Endothelial cell (in vitro differentiated cells): ENCODE data around the gene ANGEL2. TPM values are rescaled to one million over a fixed set of nuclear protein-coding genes. Genes with fewer than 3 reads are reported as not detected.
"Not testable (repeated sequence)": the region's sequence is repeated elsewhere in the genome, so short reads cannot be mapped to it uniquely, and the experiment has no call there.

Experiments
- DNase-seq: peaks from one replicate; pipeline ENCODE4 v3.0.0; 2021; ENCODE audit warnings: low spot score
- H3K27ac Mint-ChIP-seq: one replicate; pipeline ENCODE4 v1.8.0; 2021; ENCODE audit warnings: mixed read lengths, inconsistent platforms; ENCODE audit not compliant: unreplicated experiment
- H3K27me3 Mint-ChIP-seq: one replicate; pipeline ENCODE4 v1.8.0; 2021; ENCODE audit warnings: mild to moderate bottlenecking, moderate library complexity, mixed read lengths, inconsistent platforms; ENCODE audit not compliant: unreplicated experiment
- H3K36me3 Mint-ChIP-seq: one replicate; pipeline ENCODE4 v1.8.0; 2021; ENCODE audit warnings: mild to moderate bottlenecking, low read depth, mixed read lengths, inconsistent platforms; ENCODE audit not compliant: unreplicated experiment
- H3K4me1 Mint-ChIP-seq: one replicate; pipeline ENCODE4 v1.8.0; 2021; ENCODE audit warnings: mild to moderate bottlenecking, mixed read lengths, inconsistent platforms; ENCODE audit not compliant: unreplicated experiment
- H3K4me3 Mint-ChIP-seq: one replicate; pipeline ENCODE4 v1.8.0; 2021; ENCODE audit warnings: mild to moderate bottlenecking, mixed read lengths, inconsistent platforms; ENCODE audit not compliant: unreplicated experiment
- H3K9me3 Mint-ChIP-seq: one replicate; pipeline ENCODE4 v1.8.0; 2021; ENCODE audit warnings: mixed read lengths, inconsistent platforms; ENCODE audit not compliant: unreplicated experiment
- total RNA-seq: library from RNA; stranded (reverse); fragmentation: NEBNext Ultra II Directional; extraction: Animal tissue kit (Norgen Biotek cat#: 25700); gene quantifications from one replicate; pipeline ENCODE4 v1.2.1, GENCODE V29; 2021; ENCODE audit not compliant: unreplicated experiment
- TF ChIP-seq, protein P1 (sequence below): fragments of 200-600 bp; sonication (generic); IDR thresholded peaks from one replicate; pipeline ENCODE4 v1.5.0; 2021; ENCODE audit warnings: antibody characterized with exemption; ENCODE audit not compliant: unreplicated experiment

The ANGEL2 gene
- total RNA-seq, 1 donor from 2014 or later, result 32.4 TPM

DNA sequence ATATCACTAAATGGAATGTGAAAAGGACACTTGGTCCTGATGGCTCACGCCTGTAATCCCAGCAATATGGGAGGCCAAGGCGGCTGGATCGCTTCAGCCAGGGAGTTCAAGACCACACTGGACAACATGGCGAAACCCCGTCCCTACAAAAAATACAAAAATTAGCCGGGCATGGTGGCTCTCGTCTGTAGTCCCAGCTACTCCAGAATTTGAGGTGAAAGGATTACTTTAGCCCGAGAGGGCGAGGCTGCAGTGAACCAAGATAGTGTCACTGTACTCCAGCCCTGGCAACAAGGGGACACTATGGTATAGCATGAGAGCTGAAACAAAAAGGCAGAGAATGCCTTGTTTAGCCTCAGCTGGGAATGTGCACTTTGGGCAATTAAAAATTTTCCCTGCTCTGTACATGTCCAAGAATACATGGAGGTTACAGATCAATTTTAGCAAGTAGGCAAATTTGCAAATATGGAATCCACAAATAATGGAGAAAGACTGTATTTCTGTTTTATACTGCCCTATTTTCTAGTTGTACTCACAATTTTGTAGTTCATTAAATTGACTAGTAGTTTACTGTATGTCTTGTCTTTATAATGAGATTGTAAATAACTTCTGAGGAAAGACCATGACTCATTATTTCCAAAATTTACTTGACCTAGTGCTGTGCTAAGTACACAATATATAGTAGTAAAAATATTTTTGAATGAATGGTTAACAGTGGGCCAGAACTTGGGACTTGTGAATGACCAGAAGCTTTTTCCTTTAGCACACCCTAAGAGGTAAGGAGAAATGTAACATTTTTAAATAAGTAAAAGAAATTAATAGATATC, 2.0 kb upstream of the ANGEL2 start:
- H3K4me3 Mint-ChIP-seq, result no peak overlapping the region
- peaks cover 3% of the 10 kb centered on the region for H3K4me1 Mint-ChIP-seq

DNA sequence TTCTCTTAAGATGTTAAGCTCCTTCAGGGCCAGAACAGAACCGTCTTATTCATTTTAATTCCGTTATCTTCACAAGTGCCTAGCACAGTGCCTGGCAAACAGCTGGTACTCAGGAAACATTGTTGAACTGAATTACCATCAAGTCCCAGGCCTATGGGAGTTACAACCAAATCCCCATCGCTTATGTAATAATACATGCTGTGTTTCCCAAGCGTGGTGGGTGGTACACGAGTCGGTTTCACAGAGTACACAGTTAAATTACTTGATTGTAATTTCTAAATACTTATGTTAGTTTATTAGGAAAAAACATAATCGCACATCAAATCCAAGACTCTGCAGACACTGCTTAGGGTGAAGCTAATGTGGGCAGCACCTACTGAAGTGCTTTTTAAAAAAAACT, 1.0 kb downstream of the ANGEL2 start:
- H3K9me3 Mint-ChIP-seq, result no peaks in the 10 kb centered on the region
- peaks cover 3% of the 10 kb centered on the region for H3K4me1 Mint-ChIP-seq
- no peak for DNase-seq
- no peaks in the 10 kb centered on the region for H3K36me3 Mint-ChIP-seq
- peak overlapping the region; percentile 99 for H3K4me3 Mint-ChIP-seq
- peak overlapping the region; percentile 93 for H3K27ac Mint-ChIP-seq
- TF ChIP-seq, protein P1, sequence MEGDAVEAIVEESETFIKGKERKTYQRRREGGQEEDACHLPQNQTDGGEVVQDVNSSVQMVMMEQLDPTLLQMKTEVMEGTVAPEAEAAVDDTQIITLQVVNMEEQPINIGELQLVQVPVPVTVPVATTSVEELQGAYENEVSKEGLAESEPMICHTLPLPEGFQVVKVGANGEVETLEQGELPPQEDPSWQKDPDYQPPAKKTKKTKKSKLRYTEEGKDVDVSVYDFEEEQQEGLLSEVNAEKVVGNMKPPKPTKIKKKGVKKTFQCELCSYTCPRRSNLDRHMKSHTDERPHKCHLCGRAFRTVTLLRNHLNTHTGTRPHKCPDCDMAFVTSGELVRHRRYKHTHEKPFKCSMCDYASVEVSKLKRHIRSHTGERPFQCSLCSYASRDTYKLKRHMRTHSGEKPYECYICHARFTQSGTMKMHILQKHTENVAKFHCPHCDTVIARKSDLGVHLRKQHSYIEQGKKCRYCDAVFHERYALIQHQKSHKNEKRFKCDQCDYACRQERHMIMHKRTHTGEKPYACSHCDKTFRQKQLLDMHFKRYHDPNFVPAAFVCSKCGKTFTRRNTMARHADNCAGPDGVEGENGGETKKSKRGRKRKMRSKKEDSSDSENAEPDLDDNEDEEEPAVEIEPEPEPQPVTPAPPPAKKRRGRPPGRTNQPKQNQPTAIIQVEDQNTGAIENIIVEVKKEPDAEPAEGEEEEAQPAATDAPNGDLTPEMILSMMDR, result no peak
- H3K27me3 Mint-ChIP-seq, result no peaks in the 10 kb centered on the region

More for the DNA sequence above, 2.0 kb upstream of the ANGEL2 start:
- DNase-seq, result no peak
- Mint-ChIP-seq H3K27ac (no peak overlapping the region), H3K36me3 (no peaks in the 10 kb centered on the region), H3K9me3 (no peaks in the 10 kb centered on the region), H3K27me3 (no peaks in the 10 kb centered on the region)
- TF ChIP-seq, protein P1, result no peak

DNA sequence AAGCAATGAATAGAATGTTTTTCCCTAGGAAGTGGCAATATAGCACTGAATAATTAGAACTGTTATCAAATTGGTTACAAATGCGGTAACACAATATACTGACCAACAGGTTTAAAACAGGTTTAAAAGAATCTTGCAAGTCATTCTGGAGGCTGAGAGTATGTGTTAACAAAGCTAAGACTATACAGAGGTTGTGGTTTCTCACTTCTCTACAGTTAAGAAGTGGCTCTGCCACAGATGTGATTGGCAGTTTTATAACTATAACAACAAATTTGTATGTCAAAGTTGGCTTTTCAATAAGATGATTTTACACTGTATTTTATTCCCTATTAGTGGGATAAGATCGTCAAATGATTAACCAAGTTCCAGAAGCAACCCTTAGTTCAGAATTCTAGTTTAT, 7.1 kb downstream of the ANGEL2 start:
- TF ChIP-seq, protein P1, result no peak
- H3K9me3 Mint-ChIP-seq, result no peaks in the 10 kb centered on the region
- H3K36me3 Mint-ChIP-seq, result peaks cover 10% of the 10 kb centered on the region
- H3K4me3 Mint-ChIP-seq, result no peak overlapping the region
- no peaks in the 10 kb centered on the region for H3K27me3 Mint-ChIP-seq
- H3K27ac Mint-ChIP-seq, result no peak overlapping the region
- H3K4me1 Mint-ChIP-seq, result no peaks in the 10 kb centered on the region
- no peak for DNase-seq

DNA sequence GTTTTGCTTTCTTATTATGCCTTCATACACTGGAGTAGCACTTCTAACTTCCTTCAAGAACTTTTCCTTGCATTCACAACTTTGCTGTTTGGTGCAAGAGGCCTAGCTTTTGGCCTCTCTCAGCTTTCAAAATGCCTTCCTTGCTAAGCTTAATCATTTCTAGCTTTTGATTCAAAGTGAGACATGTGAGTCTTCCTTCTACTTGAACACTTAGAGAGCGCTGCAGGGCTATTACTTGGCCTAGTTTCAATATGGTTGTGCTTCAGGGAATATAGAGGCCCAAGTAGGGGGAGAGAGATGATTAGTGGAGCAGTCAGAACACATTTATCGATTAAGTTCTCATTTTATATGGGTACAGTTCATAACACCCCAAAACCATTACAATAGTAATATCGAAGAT, 12.4 kb downstream of the ANGEL2 start:
- H3K9me3 Mint-ChIP-seq, result no peaks in the 10 kb centered on the region
- TF ChIP-seq, protein P1, result no peak
- DNase-seq, result no peak

DNA sequence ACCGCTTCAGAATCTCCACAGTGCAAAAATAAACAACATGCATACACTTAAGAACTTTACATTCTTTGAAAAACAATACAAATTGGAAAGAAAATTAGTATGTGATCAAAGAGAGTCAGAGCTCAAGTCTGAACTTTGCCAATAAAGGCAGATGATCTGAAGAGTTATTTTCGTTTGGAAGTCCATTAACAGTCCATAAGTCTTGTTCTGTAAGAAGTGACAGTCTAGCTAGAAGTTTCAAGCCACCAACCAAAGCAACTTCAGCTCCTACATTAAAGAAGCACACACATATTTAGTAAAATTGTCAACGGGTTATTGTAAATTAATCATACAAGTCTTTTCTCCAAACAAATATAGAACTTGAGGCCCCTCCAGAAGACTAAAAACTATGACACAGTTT, 20.7 kb downstream of the ANGEL2 start:
- Mint-ChIP-seq H3K27me3 (no peaks in the 10 kb centered on the region), H3K27ac (no peak overlapping the region), H3K9me3 (no peaks in the 10 kb centered on the region), H3K4me1 (peaks cover 5% of the 10 kb centered on the region), H3K36me3 (no peaks in the 10 kb centered on the region), H3K4me3 (no peak overlapping the region)
- no peak for DNase-seq
- TF ChIP-seq, protein P1, result no peak

More for the DNA sequence above, 12.4 kb downstream of the ANGEL2 start:
- Mint-ChIP-seq H3K27me3 (no peaks in the 10 kb centered on the region), H3K27ac (no peak overlapping the region), H3K4me3 (no peak overlapping the region), H3K4me1 (no peaks in the 10 kb centered on the region), H3K36me3 (peaks cover 16% of the 10 kb centered on the region)

DNA sequence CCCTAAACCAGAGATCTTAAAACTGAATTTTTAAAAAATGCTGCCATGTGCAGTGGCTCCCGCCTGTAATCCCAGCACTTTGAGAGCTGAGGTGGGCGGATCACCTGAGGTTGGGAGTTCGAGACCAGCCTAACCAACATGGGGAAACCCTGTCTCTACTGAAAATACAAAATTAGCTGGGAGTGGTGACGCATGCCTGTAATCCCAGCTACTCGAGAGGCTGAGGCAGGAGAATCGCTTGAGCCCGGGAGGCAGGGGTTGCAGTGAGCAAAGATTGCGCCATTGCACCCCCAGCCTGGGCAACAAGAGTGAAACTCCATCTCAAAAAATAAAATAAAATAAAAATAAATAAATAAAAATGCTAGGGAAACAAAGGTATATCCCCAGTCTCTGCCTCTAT, 21.7 kb downstream of the ANGEL2 start:
- H3K9me3 Mint-ChIP-seq, H3K36me3 Mint-ChIP-seq, H3K27me3 Mint-ChIP-seq, DNase-seq, H3K4me3 Mint-ChIP-seq, H3K27ac Mint-ChIP-seq: not testable (repeated sequence)
- H3K4me1 Mint-ChIP-seq, result peaks cover 11% of the 10 kb centered on the region
